ENCODE results near the gene ABHD12B.
A peak's percentile ranks its signal among the peaks of the same experiment; 100 is the strongest.

The ABHD12B gene

GRCh38 chr14:50944647-50945413, 73.0 kb downstream of the ABHD12B start:
- H3K4me3 ChIP-seq (ENCODE audit: low read length): peak overlapping the region; percentile 79; the same call in 1 of the 2 replicates
- no peak for TF ChIP-seq ZNF274 (IDR thresholded peaks at IDR 0.05; ENCODE audit: low read depth, low read length)

- TF ChIP-seq ZNF274 (IDR thresholded peaks at IDR 0.05; ENCODE audit: low read depth, low read length): no peak
- no peak overlapping the region for H3K4me3 ChIP-seq (ENCODE audit: low read length)
Observed at GRCh38 chr14:50946234-50946935, 74.5 kb downstream of the ABHD12B start.

GRCh38 chr14:50947446-50947845, 75.6 kb downstream of the ABHD12B start:
- TF ChIP-seq ZNF274 (IDR thresholded peaks at IDR 0.05; ENCODE audit: low read depth, low read length): no peak

GRCh38 chr14:50948205-50948604, 76.4 kb downstream of the ABHD12B start:
- H3K4me3 ChIP-seq (ENCODE audit: low read length): no peak overlapping the region
- TF ChIP-seq ZNF274 (IDR thresholded peaks at IDR 0.05; ENCODE audit: low read depth, low read length): no peak

More at GRCh38 chr14:50947446-50947845, 75.6 kb downstream of the ABHD12B start:
- no peak overlapping the region for H3K4me3 ChIP-seq (ENCODE audit: low read length)

- no peak for TF ChIP-seq ZNF274 (IDR thresholded peaks at IDR 0.05; ENCODE audit: low read depth, low read length)
- no peak overlapping the region for H3K4me3 ChIP-seq (ENCODE audit: low read length)
Observed at GRCh38 chr14:50951032-50951431, 79.2 kb downstream of the ABHD12B start.

- no peak for TF ChIP-seq ZNF274 (IDR thresholded peaks at IDR 0.05; ENCODE audit: low read depth, low read length)
- no peak overlapping the region for H3K4me3 ChIP-seq (ENCODE audit: low read length)
Observed at GRCh38 chr14:50953502-50953901, 81.6 kb downstream of the ABHD12B start.

Data from GM08714 (cell line).